GM12878 (cell line): ENCODE measurements around the gene CCSER1. TPM values are rescaled to one million over a fixed set of nuclear protein-coding genes. Genes with fewer than 3 reads are reported as not detected.

ENCODE experiments used
- ATAC-seq: fragments of 200-7000 bp; cut with Tn5 transposase; 3 replicates; pipeline ENCODE4 v1.9.1; 2020; ENCODE audit warnings: mild to moderate bottlenecking, moderate library complexity
- BruUV-seq: library from RNA; stranded (reverse); fragments of 400-500 nt; replicated peaks from 2 replicates; lab custom pipeline; 2021; lab: Mats Ljungman, UMichigan
- CTCF ChIA-PET: fragments of 300-600 bp; sonication (Branson Sonifier 250); formaldehyde crosslinking; extraction: SDS; loops from one replicate; lab custom pipeline; 2021; ENCODE audit warnings: inconsistent platforms; lab: Yijun Ruan, JAX
- POLR2A ChIA-PET: fragments of 350-600 bp; formaldehyde crosslinking; extraction: SDS; loops from one replicate; lab custom pipeline; 2021; ENCODE audit warnings: inconsistent platforms; lab: Charles Lee
- RAD21 ChIA-PET: fragments of 300-600 bp; sonication (Branson Sonifier 250); formaldehyde crosslinking; loops from one replicate; lab custom pipeline; 2023; ENCODE audit warnings: antibody characterized with exemption; ENCODE audit not compliant: unreplicated experiment; lab: Charles Lee
- SMC1A ChIA-PET: fragments of 300-600 bp; sonication (Branson Sonifier 250); formaldehyde crosslinking; loops from one replicate; lab custom pipeline; 2023; ENCODE audit not compliant: unreplicated experiment, uncharacterized antibody; lab: Charles Lee
- DNase-seq: peaks from one replicate; pipeline ENCODE4 v3.0.0-alpha.2; 2011; ENCODE audit warnings: low read depth, low spot score
- FAIRE-seq: peaks from 3 replicates; lab custom pipeline; 2011; peaks lifted over from hg19 to GRCh38; lab: Jason Lieb, UNC
- H2AFZ ChIP-seq: 2 replicates; pipeline ENCODE4 v1.6.0; 2011; ENCODE audit warnings: low read depth, low read length, control low read depth; ENCODE audit not compliant: control insufficient read depth
- H3K27ac ChIP-seq: 2 replicates; pipeline ENCODE4 v1.5.1; 2011; ENCODE audit warnings: control low read depth; ENCODE audit not compliant: control insufficient read depth, insufficient read depth
- H3K27me3 ChIP-seq, 2 experiments: replicated peaks in 1 of 2; 2 replicates each; pipeline versions ENCODE4 v1.6.0 to v1.6.1; 2011; ENCODE audit warnings: low read length in 1 of 2; ENCODE audit not compliant: control insufficient read depth in 2 of 2, insufficient read depth in 2 of 2
- H3K36me3 ChIP-seq, 2 experiments: 2 replicates each; pipeline ENCODE4 v1.5.1; 2011; ENCODE audit warnings: low read length in 1 of 2; ENCODE audit not compliant: control insufficient read depth in 2 of 2, insufficient read depth in 2 of 2
- H3K4me1 ChIP-seq: 2 replicates; pipeline ENCODE4 v1.6.1; 2011; ENCODE audit warnings: mild to moderate bottlenecking, low read length, moderate library complexity, mixed read lengths; ENCODE audit not compliant: control insufficient read depth, insufficient read depth
- H3K4me2 ChIP-seq: 2 replicates; pipeline ENCODE4 v1.6.0; 2011; ENCODE audit warnings: control low read depth; ENCODE audit not compliant: control insufficient read depth, insufficient read depth
- H3K4me3 ChIP-seq: fragments of 200-600 bp; sonication (generic); 2 replicates; pipeline ENCODE4 v1.5.1; 2016
- H3K79me2 ChIP-seq: 2 replicates; pipeline ENCODE4 v1.6.0; 2011; ENCODE audit warnings: low read length; ENCODE audit not compliant: control insufficient read depth, insufficient read depth
- H3K9ac ChIP-seq: 2 replicates; pipeline ENCODE4 v1.8.0; 2011; ENCODE audit warnings: low read length, control low read depth, mixed read lengths; ENCODE audit not compliant: control insufficient read depth, insufficient read depth
- H3K9me3 ChIP-seq: replicated peaks from 3 replicates; pipeline ENCODE4 v1.5.1; 2011; ENCODE audit warnings: mild to moderate bottlenecking, low read length; ENCODE audit not compliant: control insufficient read depth, insufficient read depth
- H4K20me1 ChIP-seq: 2 replicates; pipeline ENCODE4 v1.6.0; 2011; ENCODE audit not compliant: control insufficient read depth, insufficient read depth
- ATF2 ChIP-seq: IDR thresholded peaks from 2 replicates; pipeline ENCODE4 v1.6.1; 2012; ENCODE audit warnings: low read length, inconsistent platforms
- BCL11A ChIP-seq: IDR thresholded peaks from 2 replicates; pipeline ENCODE4 v1.6.1; 2011; ENCODE audit warnings: low read depth, low read length
- BRCA1 ChIP-seq: IDR thresholded peaks from 2 replicates; pipeline ENCODE4 v1.6.1; 2011; ENCODE audit warnings: low read depth, low read length, improper control_type of control experiment
- HCFC1 ChIP-seq: fragments of 150-350 bp; IDR thresholded peaks from 2 replicates; pipeline ENCODE4 v1.6.1; 2014; ENCODE audit warnings: low read length
- NFYA ChIP-seq: IDR thresholded peaks from 2 replicates; pipeline ENCODE4 v1.6.1; 2011; ENCODE audit warnings: low read depth, mild to moderate bottlenecking, low read length, improper control_type of control experiment, borderline replicate concordance
- NR2F1 ChIP-seq: fragments of 450-650 bp; conservative IDR thresholded peaks from 2 replicates; pipeline ENCODE4 v1.6.1; 2017; ENCODE audit warnings: mild to moderate bottlenecking
- NRF1 ChIP-seq: conservative IDR thresholded peaks from 2 replicates; pipeline ENCODE4 v1.6.1; 2011; ENCODE audit warnings: mild to moderate bottlenecking, low read depth, low read length, improper control_type of control experiment
- PKNOX1 ChIP-seq: fragments of 450-650 bp; IDR thresholded peaks from 2 replicates; pipeline ENCODE4 v1.6.1; 2016; ENCODE audit warnings: mild to moderate bottlenecking
- POLR2AphosphoS2 ChIP-seq: IDR thresholded peaks from 2 replicates; pipeline ENCODE4 v1.6.1; 2011; ENCODE audit warnings: low read depth, mild to moderate bottlenecking, low read length, improper control_type of control experiment, moderate library complexity
- POU2F2 ChIP-seq: IDR thresholded peaks from 3 replicates; pipeline ENCODE4 v1.6.1; 2011; ENCODE audit warnings: low read depth, mild to moderate bottlenecking, low read length, borderline replicate concordance
- RAD21 ChIP-seq: IDR thresholded peaks from 2 replicates; pipeline ENCODE4 v1.6.1; 2011; ENCODE audit warnings: mild to moderate bottlenecking, low read depth, low read length, moderate library complexity; ENCODE audit not compliant: insufficient read depth
- REST ChIP-seq: IDR thresholded peaks from 2 replicates; pipeline ENCODE4 v1.6.1; 2012; ENCODE audit warnings: mild to moderate bottlenecking, low read depth, low read length
- SPI1 ChIP-seq: IDR thresholded peaks from 2 replicates; pipeline ENCODE4 v1.6.1; 2011; ENCODE audit warnings: low read depth, mild to moderate bottlenecking, low read length, moderate library complexity, borderline replicate concordance; ENCODE audit not compliant: insufficient read depth
- SREBF1 ChIP-seq: IDR thresholded peaks from 2 replicates; pipeline ENCODE4 v1.6.1; 2012; ENCODE audit warnings: mild to moderate bottlenecking, low read length
- SUPT20H ChIP-seq: IDR thresholded peaks from 2 replicates; pipeline ENCODE4 v1.6.1; 2011; ENCODE audit warnings: low read depth, mild to moderate bottlenecking, low read length, moderate library complexity, borderline replicate concordance; ENCODE audit not compliant: control insufficient read depth
- USF1 ChIP-seq: IDR thresholded peaks from 2 replicates; pipeline ENCODE4 v1.6.1; 2011; ENCODE audit warnings: borderline replicate concordance, low read depth, mild to moderate bottlenecking, moderate library complexity, mixed read lengths, low read length; ENCODE audit not compliant: insufficient read depth; ENCODE audit errors: extremely low read length
- in situ Hi-C: fragments of 300-500 bp; cut with MboI; formaldehyde crosslinking; loops from 9 replicates; pipeline ENCODE4 v1.14.3; 2018; ENCODE audit warnings: mixed read lengths
- intact Hi-C: fragments of 100-400 bp; cut with micrococcal nuclease; formaldehyde crosslinking; loops from one replicate; pipeline ENCODE4 v1.14.2; 2022; ENCODE audit not compliant: unreplicated experiment
- polyA plus RNA-seq, 11 experiments: library from polyadenylated mRNA; depleted of rRNA in 4 of 11; unstranded in 6 of 11; stranded (reverse) in 5 of 11; fragments of >200 nt; fragmentation: Nextera tagmentation in 4 of 11; fragmentation: Illumina TruSeq in 1 of 11; extraction: Ambion mirVana in 4 of 11; extraction: Trizol in 1 of 11; gene quantifications; 1 replicate in 1 of 11; 2 replicates in 10 of 11; pipeline versions ENCODE4 v1.2.1 to v1.2.3, GENCODE V29; 2011 to 2016; ENCODE audit warnings: inconsistent platforms in 2 of 11, missing spikeins in 2 of 11, low read depth in 1 of 11
- total RNA-seq, 4 experiments: library from RNA; depleted of rRNA in 3 of 4; stranded (reverse); fragments of >200 nt in 3 of 4; fragmentation: Illumina TruSeq in 1 of 4; extraction: Trizol in 1 of 4; gene quantifications; 2 replicates each; pipeline versions ENCODE4 v1.2.1 to v1.2.3, GENCODE V29; 2013 to 2021

The CCSER1 gene
- total and polyA plus RNA-seq, 10 of the 15 experiments (the other 5 are each of a cell fraction or from before 2014, with no cell fraction given) = 0.22 to 2.7 (median 1.0) TPM

- TF ChIP-seq REST (no peak), SUPT20H (no peak), BCL11A (no peak), RAD21 (no peak), POLR2AphosphoS2 (no peak), BRCA1 (no peak), NFYA (no peak)
These were observed 21.5 kb downstream of the CCSER1 start (continued) for GRCh38 chr4:90148574-90149148.

GRCh38 chr4:90152024-90152423, 24.8 kb downstream of the CCSER1 start:
- FAIRE-seq = no peak
- H4K20me1 ChIP-seq = no peaks in the 10 kb centered on the region
- intact Hi-C loops = no loop called here
- no peak for ATAC-seq
- H3K27me3 ChIP-seq = no peaks in the 10 kb centered on the region
- SMC1A ChIA-PET = interaction anchor here (1.0 to 1.2 kb wide), 2 partner anchors 124 to 142 kb away, joined by 3 read pairs; no protein-coding TSS in a partner anchor
- RAD21 ChIA-PET = no interaction called here
- no peak for DNase-seq
- no peaks in the 10 kb centered on the region for H3K4me1 ChIP-seq
- no peak overlapping the region for H3K9ac ChIP-seq
- no peak overlapping the region for H3K27ac ChIP-seq
- CTCF ChIA-PET = interaction anchor here (1.3 kb wide), 1 partner anchor 9 kb away, joined by 3 read pairs; no protein-coding TSS in a partner anchor
- H3K36me3 ChIP-seq = no peaks in the 10 kb centered on the region
- H2AFZ ChIP-seq = no peak overlapping the region
- no peaks in the 10 kb centered on the region for H3K79me2 ChIP-seq
- POLR2A ChIA-PET = no interaction called here
- H3K9me3 ChIP-seq = no peaks in the 10 kb centered on the region
- in situ Hi-C loops = no loop called here
- H3K4me3 ChIP-seq = no peak overlapping the region
- no TSS peak for BruUV-seq
- H3K4me2 ChIP-seq = no peak overlapping the region
- no peak for TF ChIP-seq POU2F2
- no peak for TF ChIP-seq RAD21
- TF ChIP-seq BCL11A = no peak
- no peak for TF ChIP-seq ATF2
- no peak for TF ChIP-seq NRF1
- no peak for TF ChIP-seq POLR2AphosphoS2
- TF ChIP-seq PKNOX1 = no peak
- no peak for TF ChIP-seq USF1
- no peak for TF ChIP-seq SPI1
- TF ChIP-seq HCFC1 = no peak
- no peak for TF ChIP-seq SREBF1
- no peak for TF ChIP-seq NR2F1
